ENCODE data around the gene HIP1.

The HIP1 gene

GRCh38 chr7:75639071-75639885, 99.5 kb downstream of the HIP1 start:
- no peaks in the 10 kb centered on the region for H3K9me3 ChIP-seq (ENCODE audit: insufficient read depth, low read length)
- H3K4me2 ChIP-seq (ENCODE audit: low read depth, low read length, poor library complexity, severe bottlenecking), result peak overlapping the region; percentile 33
- H3F3A ChIP-seq (ENCODE audit: insufficient read depth), result no peaks in the 10 kb centered on the region
- H3K27me3 ChIP-seq (ENCODE audit: low read length), result no peaks in the 10 kb centered on the region
- no peak overlapping the region for H3K27ac ChIP-seq (ENCODE audit: low read depth, low read length)
- H3K9me2 ChIP-seq (replicated peaks; ENCODE audit: insufficient read depth, low read length), result no peaks in the 10 kb centered on the region
- H4K20me1 ChIP-seq (ENCODE audit: low read depth, low read length), result no peaks in the 10 kb centered on the region
- H2AFZ ChIP-seq (ENCODE audit: low read depth, low read length, severe bottlenecking), result no peak overlapping the region
- H3K79me2 ChIP-seq (ENCODE audit: insufficient read depth, low read length), result no peaks in the 10 kb centered on the region
- H3K9ac ChIP-seq (ENCODE audit: low read length), result no peak overlapping the region; the same call in 1 of the 2 replicates
- no peaks in the 10 kb centered on the region for H3K36me3 ChIP-seq (ENCODE audit: low read length)
- H3K4me3 ChIP-seq (ENCODE audit: insufficient read depth, low read length, poor library complexity, severe bottlenecking), result no peak overlapping the region
- TF ChIP-seq EZH2phosphoT487 (conservative IDR thresholded peaks at IDR 0.05; ENCODE audit: low read length) (0 out of 2 replicates have a peak, but pooled peaks have one; percentile 66), CTCF (IDR thresholded peaks at IDR 0.05; ENCODE audit: insufficient read depth, low read length, poor library complexity, severe bottlenecking) (no peak)

GRCh38 chr7:75638594-75639070, 100.1 kb downstream of the HIP1 start:
- no peaks in the 10 kb centered on the region for H3K9me3 ChIP-seq (ENCODE audit: insufficient read depth, low read length)
- peak overlapping the region; percentile 33 for H3K4me2 ChIP-seq (ENCODE audit: low read depth, low read length, poor library complexity, severe bottlenecking)
- H3K27me3 ChIP-seq (ENCODE audit: low read length), result no peaks in the 10 kb centered on the region
- H2AFZ ChIP-seq (ENCODE audit: low read depth, low read length, severe bottlenecking), result no peak overlapping the region
- no peak overlapping the region for H3K4me3 ChIP-seq (ENCODE audit: insufficient read depth, low read length, poor library complexity, severe bottlenecking)
- H3K79me2 ChIP-seq (ENCODE audit: insufficient read depth, low read length), result no peaks in the 10 kb centered on the region
- H3F3A ChIP-seq (ENCODE audit: insufficient read depth), result no peaks in the 10 kb centered on the region
- no peaks in the 10 kb centered on the region for H3K9me2 ChIP-seq (replicated peaks; ENCODE audit: insufficient read depth, low read length)
- no peak overlapping the region for H3K27ac ChIP-seq (ENCODE audit: low read depth, low read length)
- TF ChIP-seq EZH2phosphoT487 (conservative IDR thresholded peaks at IDR 0.05; ENCODE audit: low read length), result no peak
- TF ChIP-seq CTCF (IDR thresholded peaks at IDR 0.05; ENCODE audit: insufficient read depth, low read length, poor library complexity, severe bottlenecking), result no peak
- H3K9ac ChIP-seq (ENCODE audit: low read length), result no peak overlapping the region
- no peaks in the 10 kb centered on the region for H4K20me1 ChIP-seq (ENCODE audit: low read depth, low read length)
- no peaks in the 10 kb centered on the region for H3K36me3 ChIP-seq (ENCODE audit: low read length)

GRCh38 chr7:75637854-75638593, 100.7 kb downstream of the HIP1 start:
- H3K9ac ChIP-seq (ENCODE audit: low read length), result no peak overlapping the region
- no peaks in the 10 kb centered on the region for H3K79me2 ChIP-seq (ENCODE audit: insufficient read depth, low read length)
- no peak overlapping the region for H2AFZ ChIP-seq (ENCODE audit: low read depth, low read length, severe bottlenecking)
- H3K9me2 ChIP-seq (replicated peaks; ENCODE audit: insufficient read depth, low read length), result no peaks in the 10 kb centered on the region
- no peak overlapping the region for H3K4me2 ChIP-seq (ENCODE audit: low read depth, low read length, poor library complexity, severe bottlenecking)
- no peaks in the 10 kb centered on the region for H3K9me3 ChIP-seq (ENCODE audit: insufficient read depth, low read length)
- no peak overlapping the region for H3K27ac ChIP-seq (ENCODE audit: low read depth, low read length)
- TF ChIP-seq EZH2phosphoT487 (conservative IDR thresholded peaks at IDR 0.05; ENCODE audit: low read length) (0 out of 2 replicates have a peak, but pooled peaks have one; percentile 58), CTCF (IDR thresholded peaks at IDR 0.05; ENCODE audit: insufficient read depth, low read length, poor library complexity, severe bottlenecking) (no peak)
- no peaks in the 10 kb centered on the region for H3K27me3 ChIP-seq (ENCODE audit: low read length)
- no peak overlapping the region for H3K4me3 ChIP-seq (ENCODE audit: insufficient read depth, low read length, poor library complexity, severe bottlenecking)
- H3K36me3 ChIP-seq (ENCODE audit: low read length), result no peaks in the 10 kb centered on the region
- no peaks in the 10 kb centered on the region for H3F3A ChIP-seq (ENCODE audit: insufficient read depth)
- H4K20me1 ChIP-seq (ENCODE audit: low read depth, low read length), result no peaks in the 10 kb centered on the region

All from SU-DHL-6 (cell line).